Right cardiac atrium (tissue), 5 donors: Measurements from ENCODE around the gene CFAP97D1. TPM values are rescaled to one million over a fixed set of nuclear protein-coding genes. Genes with fewer than 3 reads are reported as not detected.

ENCODE experiments used
- ATAC-seq, 2 donors: fragments of 200-7000 bp; cut with Tn5 transposase; one replicate each; pipeline versions ENCODE4 v1.8.0 to v1.9.1; 2020; ENCODE audit warnings: moderate library complexity in 2 of 2, mild to moderate bottlenecking in 1 of 2
- DNase-seq, 3 donors: peaks; one replicate each; pipeline ENCODE4 v3.0.0-alpha.2; 2020
- H3K27ac ChIP-seq: one replicate; pipeline ENCODE4 v1.5.1; 2013; ENCODE audit warnings: mild to moderate bottlenecking, low read length, control low read depth, moderate library complexity
- H3K27me3 ChIP-seq: one replicate; pipeline ENCODE4 v1.6.1; 2013; ENCODE audit not compliant: control insufficient read depth, insufficient read depth
- H3K4me1 ChIP-seq: one replicate; pipeline ENCODE4 v1.6.1; 2013; ENCODE audit warnings: low read length; ENCODE audit not compliant: control insufficient read depth, insufficient read depth
- H3K4me3 ChIP-seq: one replicate; pipeline ENCODE4 v1.5.1; 2013; ENCODE audit warnings: low read length, control low read depth
- H3K9me3 ChIP-seq: one replicate; pipeline ENCODE4 v1.6.1; 2013; ENCODE audit warnings: low read length; ENCODE audit not compliant: control insufficient read depth
- WGBS: extraction: QIAGEN DNeasy Blood & Tissue Kit; methylation state at CpG from one replicate; pipeline ENCODE4 v1.1.7; 2013; 5-methylcytosine and 5-hydroxymethylcytosine counted together
- intact Hi-C, 4 donors: fragments of 100-400 bp; cut with DNase I; formaldehyde crosslinking; loops; one replicate each; pipeline versions ENCODE4 v1.11.0 to v1.14.0; 2022 to 2023
- polyA plus RNA-seq: library from polyadenylated mRNA; stranded (reverse); fragments of 200-250 nt; gene quantifications from one replicate; pipeline ENCODE4 v1.2.3, GENCODE V29; 2013
- total RNA-seq, 4 donors: library from RNA; stranded (reverse); fragmentation: NEBNext Ultra II Directional; extraction: Animal tissue kit (Norgen Biotek cat#: 25700); gene quantifications; one replicate each; pipeline ENCODE4 v1.2.1, GENCODE V29; 2021
- donor health status: healthy with polysubstance abuse.
- donor health status: DM: no; HTN: yes; CAD: no.
- donor health status: DM: no; HTN: no; CAD: no.
- donor health status: DM: no; HTN: yes; CAD: no; lungs with severe emphysema.
- donor health status: DM: yes; HTN: yes; CAD: no.

Gene CFAP97D1
- total and polyA plus RNA-seq, 5 donors, result 0.02 to 0.28 TPM; not detected in 3

GRCh38 chr17:43754947-43755346 is 25.3 kb upstream of the CFAP97D1 start:
- intact Hi-C loops, result loop anchor here in 3 of 4 donors (10.0 kb wide), 2 partner anchors 180 to 200 kb away; no protein-coding TSS in a partner anchor
- Histone ChIP-seq H3K27ac (no peak overlapping the region), H3K4me1 (peaks cover 3% of the 10 kb centered on the region), H3K9me3 (no peaks in the 10 kb centered on the region), H3K4me3 (no peak overlapping the region), H3K27me3 (no peaks in the 10 kb centered on the region)
- WGBS, result 25% methylated on average over 21 of the region's 21 CpGs
- ATAC-seq (no peak), DNase-seq (no peak)

- intact Hi-C loops, result loop anchor here in 3 of 4 donors (10.0 kb wide), 2 partner anchors 181 to 201 kb away; no protein-coding TSS in a partner anchor
- peaks cover 3% of the 10 kb centered on the region for H3K4me1 ChIP-seq
- no peak overlapping the region for H3K27ac ChIP-seq
- DNase-seq (peak in 2 of 3 donors; percentile 63 to 73), ATAC-seq (peak; percentile 14 to 44)
- no peaks in the 10 kb centered on the region for H3K27me3 ChIP-seq
- H3K4me3 ChIP-seq, result no peak overlapping the region
- no peaks in the 10 kb centered on the region for H3K9me3 ChIP-seq
- WGBS, result 7% methylated on average over 60 of the region's 60 CpGs
Measured at GRCh38 chr17:43755389-43755875, 24.8 kb upstream of the CFAP97D1 start.

- H3K27me3 ChIP-seq, result no peaks in the 10 kb centered on the region
- intact Hi-C loops, result loop anchor here (2.0 to 10.0 kb wide), 3 partner anchors 53 to 201 kb away; no protein-coding TSS in a partner anchor
- H3K4me3 ChIP-seq, result no peak overlapping the region
- no peaks in the 10 kb centered on the region for H3K9me3 ChIP-seq
- 94% methylated on average over 6 of the region's 6 CpGs for WGBS
- DNase-seq (no peak), ATAC-seq (no peak)
- H3K4me1 ChIP-seq, result peaks cover 3% of the 10 kb centered on the region
- H3K27ac ChIP-seq, result no peak overlapping the region
Measured at GRCh38 chr17:43756201-43756600, 24.0 kb upstream of the CFAP97D1 start.

DNA sequence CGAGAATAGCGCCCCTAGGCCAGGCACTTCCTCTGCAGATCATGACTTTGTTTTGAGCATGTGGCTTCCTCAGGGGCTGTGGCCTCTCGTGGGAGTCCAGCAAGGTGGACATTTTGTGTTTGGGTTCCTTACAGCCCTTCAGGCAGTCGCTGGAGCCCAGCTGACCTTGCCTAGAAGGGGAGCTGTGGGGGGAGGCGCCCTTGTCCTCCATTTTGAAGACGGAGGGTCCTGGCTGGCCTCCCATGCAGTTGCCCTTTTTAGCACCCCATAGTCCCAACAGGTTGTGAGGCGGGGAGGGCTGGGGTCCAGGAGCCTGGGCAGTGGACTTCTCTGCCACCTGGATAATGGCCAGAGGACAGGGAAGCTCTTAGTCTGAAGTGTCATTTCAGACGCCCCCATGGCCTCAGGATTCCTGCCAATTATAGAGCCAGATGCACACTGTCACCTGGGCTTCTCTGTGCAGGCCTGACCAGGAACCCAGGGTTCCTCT is 23.0 kb upstream of the CFAP97D1 start:
- no peak for DNase-seq
- ATAC-seq, result no peak
- peaks cover 3% of the 10 kb centered on the region for H3K4me1 ChIP-seq
- WGBS, result 88% methylated on average over 8 of the region's 8 CpGs
- H3K27me3 ChIP-seq, result no peaks in the 10 kb centered on the region
- no peaks in the 10 kb centered on the region for H3K9me3 ChIP-seq
- no peak overlapping the region for H3K27ac ChIP-seq
- H3K4me3 ChIP-seq, result no peak overlapping the region
- intact Hi-C loops, result loop anchor here (2.0 to 10.0 kb wide), 3 partner anchors 54 to 202 kb away; no protein-coding TSS in a partner anchor

DNA sequence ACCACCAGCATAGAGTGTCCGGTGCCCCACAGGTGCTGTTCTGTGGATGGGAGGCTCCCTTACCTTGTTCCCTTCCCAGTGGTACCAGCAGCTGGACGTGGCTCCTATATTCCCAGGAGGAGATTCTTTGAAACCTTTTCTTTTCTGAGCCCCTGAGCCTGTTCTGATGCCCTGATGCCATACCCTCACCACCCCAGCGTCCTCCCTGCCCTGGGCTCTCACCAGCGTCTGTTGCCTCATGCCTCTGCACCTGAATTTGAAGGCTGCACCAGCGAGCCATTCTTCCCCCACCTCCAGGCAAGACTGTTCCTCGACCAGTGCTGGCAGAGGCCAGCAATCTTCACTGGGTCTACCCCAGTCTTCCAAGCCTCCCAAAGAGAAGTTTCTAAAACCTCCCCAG is 22.1 kb upstream of the CFAP97D1 start:
- WGBS, result 91% methylated on average over 6 of the region's 6 CpGs
- Histone ChIP-seq H3K27ac (no peak overlapping the region), H3K4me3 (no peak overlapping the region), H3K9me3 (no peaks in the 10 kb centered on the region), H3K27me3 (no peaks in the 10 kb centered on the region), H3K4me1 (peaks cover 3% of the 10 kb centered on the region)
- ATAC-seq (no peak), DNase-seq (no peak)
- intact Hi-C loops, result loop anchor here (2.0 to 10.0 kb wide), 3 partner anchors 63 to 203 kb away; no protein-coding TSS in a partner anchor

- ATAC-seq (no peak), DNase-seq (no peak)
- Histone ChIP-seq H3K27ac (no peak within 1 kb of the TSS), H3K9me3 (no peaks in the 10 kb centered on the region), H3K4me1 (peaks cover 3% of the 10 kb centered on the region), H3K27me3 (no peaks in the 10 kb centered on the region), H3K4me3 (no peak within 1 kb of the TSS)
- intact Hi-C loops, result loop anchor here (2.0 to 10.0 kb wide), 3 partner anchors 64 to 204 kb away; no protein-coding TSS in a partner anchor
- WGBS, result 86% methylated on average over 24 of the region's 24 CpGs
Measured at GRCh38 chr17:43758497-43759174, 21.6 kb upstream of the CFAP97D1 start, which contains the start of gene SOST. Gene SOST (minus strand): TSS chr17:43758791. CDS start chr17:43758741, 50 bp downstream.

DNA sequence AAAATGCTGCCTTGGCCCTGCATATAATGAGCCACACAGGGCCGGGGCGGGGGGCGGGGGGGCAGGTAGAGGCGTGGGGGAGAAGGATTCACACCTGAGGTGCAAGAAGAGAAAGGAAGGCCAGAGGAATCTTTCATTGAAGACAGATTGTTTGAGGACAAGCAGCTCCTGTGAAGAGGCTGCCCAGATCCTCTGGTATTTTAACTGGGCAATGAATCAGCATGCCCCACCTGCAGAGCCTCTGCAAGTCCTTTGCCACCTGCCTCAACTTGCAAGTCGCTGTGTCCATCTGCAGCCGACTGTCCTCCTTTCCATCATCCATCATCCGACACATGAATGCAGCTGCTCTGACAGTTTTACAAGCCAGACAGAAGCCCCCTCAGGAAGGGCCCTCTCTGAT is 20.4 kb upstream of the CFAP97D1 start:
- 60% methylated on average over 7 of the region's 7 CpGs for WGBS
- no peaks in the 10 kb centered on the region for H3K27me3 ChIP-seq
- H3K27ac ChIP-seq, result no peak overlapping the region
- ATAC-seq (no peak), DNase-seq (no peak)
- no peak overlapping the region for H3K4me3 ChIP-seq
- H3K4me1 ChIP-seq, result peaks cover 3% of the 10 kb centered on the region
- intact Hi-C loops, result loop anchor here (2.0 to 10.0 kb wide), 5 partner anchors 63 to 205 kb away; no protein-coding TSS in a partner anchor
- H3K9me3 ChIP-seq, result no peaks in the 10 kb centered on the region

- WGBS, result 7% methylated on average over 10 of the region's 10 CpGs
- intact Hi-C loops, result loop anchor here in 3 of 4 donors (2.0 to 5.0 kb wide), 3 partner anchors 64 to 183 kb away; no protein-coding TSS in a partner anchor
- ATAC-seq, result peak; percentile 82 to 85
- H3K4me1 ChIP-seq, result peaks cover 2% of the 10 kb centered on the region
- peak; percentile 91 to 97 (median 96) for DNase-seq
- no peak overlapping the region for H3K4me3 ChIP-seq
- no peaks in the 10 kb centered on the region for H3K9me3 ChIP-seq
- no peak overlapping the region for H3K27ac ChIP-seq
- H3K27me3 ChIP-seq, result no peaks in the 10 kb centered on the region
Measured at GRCh38 chr17:43760254-43760852, 19.9 kb upstream of the CFAP97D1 start.

GRCh38 chr17:43766413-43767052 is 13.7 kb upstream of the CFAP97D1 start:
- ATAC-seq, result peak in 1 of 2 donors; percentile 8
- Histone ChIP-seq H3K9me3 (no peaks in the 10 kb centered on the region), H3K4me1 (peaks cover 2% of the 10 kb centered on the region), H3K27me3 (no peaks in the 10 kb centered on the region), H3K4me3 (no peak overlapping the region), H3K27ac (no peak overlapping the region)
- intact Hi-C loops, result no loop called here
- peak; percentile 68 to 89 (median 78) for DNase-seq
- 62% methylated on average over 7 of the region's 7 CpGs for WGBS

DNA sequence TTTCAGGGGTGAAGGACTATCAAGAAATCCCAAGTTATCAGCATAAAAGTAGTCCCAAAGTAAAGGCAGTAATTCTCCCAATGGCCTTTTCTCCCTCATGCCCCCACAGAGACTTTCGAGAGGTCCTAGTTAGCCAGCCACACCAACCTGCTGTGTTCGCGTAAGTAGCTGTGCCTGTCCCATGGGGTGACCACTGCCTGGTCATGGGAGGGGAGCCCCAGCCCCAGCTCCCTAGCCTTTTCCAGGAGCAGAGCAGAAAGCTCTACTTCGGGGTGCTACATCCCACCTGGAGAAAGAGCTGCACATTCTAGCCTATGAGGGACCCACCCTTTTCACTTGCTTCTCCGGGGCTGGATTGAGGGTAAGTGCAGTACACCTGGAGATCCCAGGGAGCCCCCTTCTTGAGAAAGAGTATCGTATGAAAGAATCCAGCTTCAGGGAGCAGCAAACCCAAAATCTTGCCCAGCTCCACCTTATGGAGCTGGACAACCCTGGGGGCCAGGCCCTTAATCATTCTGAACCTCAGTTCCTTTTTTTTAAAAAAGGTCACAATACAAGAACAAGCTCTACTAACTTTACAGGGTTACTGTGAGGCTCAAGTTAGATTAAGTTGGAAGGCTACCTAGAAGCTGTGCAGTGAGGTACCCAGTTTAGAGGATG is 13.1 kb upstream of the CFAP97D1 start:
- H3K4me3 ChIP-seq, result no peak overlapping the region
- DNase-seq (no peak), ATAC-seq (peak in 1 of 2 donors; percentile 6)
- WGBS, result 86% methylated on average over 6 of the region's 6 CpGs
- H3K4me1 ChIP-seq, result peaks cover 2% of the 10 kb centered on the region
- H3K9me3 ChIP-seq, result no peaks in the 10 kb centered on the region
- intact Hi-C loops, result no loop called here
- H3K27ac ChIP-seq, result no peak overlapping the region
- H3K27me3 ChIP-seq, result no peaks in the 10 kb centered on the region
